ENCODE results near the gene SLC10A7. TPM values are rescaled to one million over a fixed set of nuclear protein-coding genes. Genes with fewer than 3 reads are reported as not detected.

Gene SLC10A7
- total RNA-seq, 2 experiments from 2014 or later = 8.7 to 9.9 TPM

DNA sequence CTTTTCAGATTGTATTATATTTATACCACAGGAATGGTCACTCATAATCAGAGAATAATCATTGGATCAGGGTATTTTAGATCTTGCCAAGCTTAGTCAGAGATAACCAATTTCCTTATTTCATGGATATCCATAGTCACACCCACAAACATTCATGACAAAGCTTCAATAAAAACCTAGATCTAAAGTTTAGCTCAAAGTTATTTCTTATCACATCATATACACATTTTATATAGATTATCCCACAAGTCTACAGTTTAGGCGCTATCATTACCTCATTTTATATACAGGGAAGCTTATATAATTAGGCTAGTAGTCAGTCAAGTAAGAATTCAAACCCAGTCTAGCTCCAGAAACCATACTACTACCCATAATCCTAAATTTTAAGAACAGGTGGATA, 82.3 kb downstream of the SLC10A7 start:
- TF ChIP-seq, protein P1, sequence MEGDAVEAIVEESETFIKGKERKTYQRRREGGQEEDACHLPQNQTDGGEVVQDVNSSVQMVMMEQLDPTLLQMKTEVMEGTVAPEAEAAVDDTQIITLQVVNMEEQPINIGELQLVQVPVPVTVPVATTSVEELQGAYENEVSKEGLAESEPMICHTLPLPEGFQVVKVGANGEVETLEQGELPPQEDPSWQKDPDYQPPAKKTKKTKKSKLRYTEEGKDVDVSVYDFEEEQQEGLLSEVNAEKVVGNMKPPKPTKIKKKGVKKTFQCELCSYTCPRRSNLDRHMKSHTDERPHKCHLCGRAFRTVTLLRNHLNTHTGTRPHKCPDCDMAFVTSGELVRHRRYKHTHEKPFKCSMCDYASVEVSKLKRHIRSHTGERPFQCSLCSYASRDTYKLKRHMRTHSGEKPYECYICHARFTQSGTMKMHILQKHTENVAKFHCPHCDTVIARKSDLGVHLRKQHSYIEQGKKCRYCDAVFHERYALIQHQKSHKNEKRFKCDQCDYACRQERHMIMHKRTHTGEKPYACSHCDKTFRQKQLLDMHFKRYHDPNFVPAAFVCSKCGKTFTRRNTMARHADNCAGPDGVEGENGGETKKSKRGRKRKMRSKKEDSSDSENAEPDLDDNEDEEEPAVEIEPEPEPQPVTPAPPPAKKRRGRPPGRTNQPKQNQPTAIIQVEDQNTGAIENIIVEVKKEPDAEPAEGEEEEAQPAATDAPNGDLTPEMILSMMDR (IDR thresholded peaks at IDR 0.05) = no peak
- Histone ChIP-seq H3K36me3 (ENCODE audit: insufficient read depth, low read length) (no peaks in the 10 kb centered on the region), H3K27me3 (ENCODE audit: control insufficient read depth in 1 of 2, insufficient read depth in 2 of 2, low read length in 2 of 2) (no peaks in the 10 kb centered on the region), H3K4me1 (ENCODE audit: insufficient read depth, low read length) (no peaks in the 10 kb centered on the region), H3K4me3 (ENCODE audit: low read length) (no peak overlapping the region), H3K9me3 (ENCODE audit: control insufficient read depth in 1 of 2, insufficient read depth in 1 of 2, low read length in 2 of 2) (no peaks in the 10 kb centered on the region), H3K27ac (ENCODE audit: low read depth in 1 of 2, low read length in 2 of 2) (no peak overlapping the region)
- intact Hi-C loops (cut with DNase I, micrococcal nuclease) = no loop called here
- Mint-ChIP-seq H3K9me3 (no peaks in the 10 kb centered on the region), H3K27me3 (no peaks in the 10 kb centered on the region), H3K4me3 (no peak overlapping the region), H3K27ac (no peak overlapping the region), H3K36me3 (ENCODE audit: low read depth) (no peaks in the 10 kb centered on the region), H3K4me1 (ENCODE audit: low read depth) (no peaks in the 10 kb centered on the region)
- ATAC-seq (ENCODE audit: poor library complexity) (no peak), DNase-seq (no peak)
- CTCF ChIA-PET = no interaction called here
- POLR2A ChIA-PET = no interaction called here

DNA sequence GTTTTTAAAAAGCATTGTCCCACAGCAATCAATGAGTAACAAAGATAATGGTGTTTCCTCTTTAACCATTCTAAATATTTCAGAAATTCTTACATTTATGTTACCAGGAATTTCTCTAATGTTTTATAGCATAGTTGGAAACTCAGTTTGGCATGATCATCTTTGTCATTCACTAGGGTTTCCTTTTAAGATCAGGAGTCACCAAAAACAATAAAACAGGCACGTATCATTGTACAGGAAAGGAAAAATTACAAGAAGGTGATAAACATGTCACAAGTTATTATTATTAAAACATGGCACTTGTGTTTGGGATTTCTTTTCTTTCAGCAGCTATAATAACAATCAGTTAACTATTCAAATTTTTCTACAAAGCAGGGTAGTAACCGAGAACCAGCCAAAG, 84.0 kb downstream of the SLC10A7 start:
- ChIA-PET CTCF (no interaction called here), POLR2A (no interaction called here)
- DNase-seq (no peak), ATAC-seq (ENCODE audit: poor library complexity) (no peak)
- Mint-ChIP-seq H3K4me3 (no peak overlapping the region), H3K4me1 (ENCODE audit: low read depth) (no peaks in the 10 kb centered on the region), H3K36me3 (ENCODE audit: low read depth) (no peaks in the 10 kb centered on the region), H3K9me3 (no peaks in the 10 kb centered on the region), H3K27me3 (no peaks in the 10 kb centered on the region), H3K27ac (no peak overlapping the region)
- intact Hi-C loops (cut with DNase I, micrococcal nuclease) = no loop called here
- no peak overlapping the region for H3K4me3 ChIP-seq (ENCODE audit: low read length)
- no peaks in the 10 kb centered on the region for H3K4me1 ChIP-seq (ENCODE audit: insufficient read depth, low read length)
- TF ChIP-seq, protein P1 (IDR thresholded peaks at IDR 0.05) = no peak
- H3K9me3 ChIP-seq (ENCODE audit: control insufficient read depth in 1 of 2, insufficient read depth in 1 of 2, low read length in 2 of 2) = no peaks in the 10 kb centered on the region
- no peak overlapping the region for H3K27ac ChIP-seq (ENCODE audit: low read depth in 1 of 2, low read length in 2 of 2)
- no peaks in the 10 kb centered on the region for H3K27me3 ChIP-seq (ENCODE audit: control insufficient read depth in 1 of 2, insufficient read depth in 2 of 2, low read length in 2 of 2)
- no peaks in the 10 kb centered on the region for H3K36me3 ChIP-seq (ENCODE audit: insufficient read depth, low read length)

DNA sequence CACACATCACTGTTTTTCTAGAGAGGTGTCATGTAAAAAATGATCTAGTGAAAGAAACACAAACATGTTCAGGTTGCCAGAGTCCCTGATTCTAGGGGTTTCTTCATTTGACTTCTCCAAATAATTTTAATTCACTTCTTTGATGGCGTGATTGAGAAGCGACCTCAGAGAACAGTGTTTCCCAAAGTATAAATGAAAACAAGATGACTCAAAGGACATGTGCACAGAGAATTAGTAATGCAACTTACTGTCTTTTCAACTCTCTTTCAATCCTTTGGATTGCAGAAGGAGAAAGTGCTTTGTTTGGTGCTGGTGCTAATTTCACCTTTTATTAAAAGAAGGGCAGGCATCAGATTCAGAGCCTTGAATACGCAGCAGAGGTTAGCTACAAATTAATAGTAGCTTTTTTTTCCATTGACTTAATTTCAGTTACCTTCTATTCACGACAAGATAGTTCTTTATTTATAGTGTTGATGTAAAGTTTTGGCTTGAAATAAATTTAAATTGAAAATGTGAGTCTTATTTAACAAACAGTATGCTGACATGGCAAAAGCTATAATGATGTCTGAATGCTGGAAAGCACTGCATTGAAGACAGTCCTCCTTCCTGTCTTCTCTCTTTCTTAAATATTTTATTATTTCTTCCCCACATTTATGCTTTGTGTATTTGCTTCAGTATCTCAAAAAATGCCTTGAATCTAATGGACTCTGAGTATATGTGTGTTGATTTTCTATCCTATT, 85.1 kb downstream of the SLC10A7 start:
- POLR2A ChIA-PET = no interaction called here
- intact Hi-C loops (cut with DNase I, micrococcal nuclease) = no loop called here

More for the DNA sequence above, 85.1 kb downstream of the SLC10A7 start:
- TF ChIP-seq, protein P1 (IDR thresholded peaks at IDR 0.05) = no peak
- Mint-ChIP-seq H3K4me3 (no peak overlapping the region), H3K9me3 (peaks cover 3% of the 10 kb centered on the region), H3K4me1 (ENCODE audit: low read depth) (no peaks in the 10 kb centered on the region), H3K36me3 (ENCODE audit: low read depth) (no peaks in the 10 kb centered on the region), H3K27ac (no peak overlapping the region), H3K27me3 (no peaks in the 10 kb centered on the region)
- Histone ChIP-seq H3K27ac (ENCODE audit: low read depth in 1 of 2, low read length in 2 of 2) (no peak overlapping the region), H3K9me3 (ENCODE audit: control insufficient read depth in 1 of 2, insufficient read depth in 1 of 2, low read length in 2 of 2) (no peaks in the 10 kb centered on the region), H3K4me3 (ENCODE audit: low read length) (no peak overlapping the region), H3K36me3 (ENCODE audit: insufficient read depth, low read length) (no peaks in the 10 kb centered on the region), H3K27me3 (ENCODE audit: control insufficient read depth in 1 of 2, insufficient read depth in 2 of 2, low read length in 2 of 2) (no peaks in the 10 kb centered on the region), H3K4me1 (ENCODE audit: insufficient read depth, low read length) (no peaks in the 10 kb centered on the region)
- ATAC-seq (ENCODE audit: poor library complexity) = no peak
- CTCF ChIA-PET = no interaction called here
- DNase-seq = no peak

All from CD4-positive, alpha-beta T cell (primary cell).